Measurements from ENCODE around the gene RBP3. TPM values are rescaled to one million over a fixed set of nuclear protein-coding genes. Genes with fewer than 3 reads are reported as not detected.
A peak's percentile ranks its signal among the peaks of the same experiment; 100 is the strongest.

Gene RBP3
- total RNA-seq, 1 donor from 2014 or later = not detected

GRCh38 chr10:47318706-47319105, 29.5 kb upstream of the RBP3 start:
- no peaks in the 10 kb centered on the region for H3K4me1 ChIP-seq
- H3K27ac ChIP-seq = no peak overlapping the region
- DNase-seq (no peak), ATAC-seq (no peak)
- H3K4me3 ChIP-seq = no peak overlapping the region
- H3K36me3 ChIP-seq = no peaks in the 10 kb centered on the region
- TF ChIP-seq CTCF (IDR thresholded peaks at IDR 0.05) = no peak
- H3K9me3 ChIP-seq = no peaks in the 10 kb centered on the region
- intact Hi-C loops (cut with DNase I) = loop anchor here (10.0 kb wide), 1 partner anchor 274 kb away; no protein-coding TSS in a partner anchor
- H3K27me3 ChIP-seq (ENCODE audit: low read depth) = peaks cover 8% of the 10 kb centered on the region

GRCh38 chr10:47319784-47320183, 28.4 kb upstream of the RBP3 start:
- Histone ChIP-seq H3K36me3 (no peaks in the 10 kb centered on the region), H3K4me3 (no peak overlapping the region), H3K4me1 (no peaks in the 10 kb centered on the region), H3K27me3 (ENCODE audit: low read depth) (peaks cover 8% of the 10 kb centered on the region), H3K27ac (no peak overlapping the region), H3K9me3 (no peaks in the 10 kb centered on the region)
- no peak for TF ChIP-seq CTCF (IDR thresholded peaks at IDR 0.05)
- ATAC-seq (no peak), DNase-seq (no peak)
- intact Hi-C loops (cut with DNase I) = loop anchor here (10.0 kb wide), 1 partner anchor 275 kb away; no protein-coding TSS in a partner anchor

GRCh38 chr10:47320812-47321211, 27.4 kb upstream of the RBP3 start:
- Histone ChIP-seq H3K9me3 (no peaks in the 10 kb centered on the region), H3K27ac (no peak overlapping the region), H3K27me3 (ENCODE audit: low read depth) (peaks cover 8% of the 10 kb centered on the region), H3K4me3 (no peak overlapping the region), H3K36me3 (no peaks in the 10 kb centered on the region), H3K4me1 (no peaks in the 10 kb centered on the region)
- intact Hi-C loops (cut with DNase I) = no loop called here
- DNase-seq (no peak), ATAC-seq (no peak)
- no peak for TF ChIP-seq CTCF (IDR thresholded peaks at IDR 0.05)

GRCh38 chr10:47321521-47322195, 26.5 kb upstream of the RBP3 start:
- no peak for TF ChIP-seq CTCF (IDR thresholded peaks at IDR 0.05)
- Histone ChIP-seq H3K4me3 (no peak overlapping the region), H3K27ac (no peak overlapping the region), H3K27me3 (ENCODE audit: low read depth) (peaks cover 8% of the 10 kb centered on the region), H3K9me3 (no peaks in the 10 kb centered on the region), H3K36me3 (no peaks in the 10 kb centered on the region), H3K4me1 (no peaks in the 10 kb centered on the region)
- intact Hi-C loops (cut with DNase I) = no loop called here
- ATAC-seq = peak in 1 of 2 donors; percentile 7
- DNase-seq = no peak

GRCh38 chr10:47322300-47323061, 25.7 kb upstream of the RBP3 start, which contains the start of gene GDF2:
TSS of gene GDF2 (plus strand) at chr10:47322454. CDS start at chr10:47322669, 215 bp downstream.
- TF ChIP-seq CTCF (IDR thresholded peaks at IDR 0.05) = no peak
- ATAC-seq (peak in 1 of 2 donors; percentile 17), DNase-seq (no peak)
- Histone ChIP-seq H3K9me3 (no peaks in the 10 kb centered on the region), H3K4me1 (no peaks in the 10 kb centered on the region), H3K27me3 (ENCODE audit: low read depth) (peaks cover 8% of the 10 kb centered on the region), H3K4me3 (no peak within 1 kb of the TSS), H3K27ac (no peak within 1 kb of the TSS), H3K36me3 (no peaks in the 10 kb centered on the region)
- intact Hi-C loops (cut with DNase I) = no loop called here
